Tongue (tissue), 2 donors: ENCODE results near the gene CDIPT. TPM values are rescaled to one million over a fixed set of nuclear protein-coding genes. Genes with fewer than 3 reads are reported as not detected.
"Not testable (repeated sequence)": the region's sequence is repeated elsewhere in the genome, so short reads cannot be mapped to it uniquely, and the experiment has no call there.

Experiments used
- DNase-seq: peaks from one replicate; pipeline ENCODE4 v3.0.0-alpha.2; 2015
- total RNA-seq: library from RNA; depleted of rRNA; stranded (reverse); fragments of >200 nt; gene quantifications from one replicate; pipeline ENCODE4 v1.2.3, GENCODE V29; 2014

The CDIPT gene
- total RNA-seq = 47.5 TPM

GRCh38 chr16:29862884-29863668 is at the start of gene CDIPT:
TSS of gene CDIPT (minus strand) at chr16:29863226. CDS start at chr16:29862857, 369 bp downstream.
- peak; percentile 99 for DNase-seq

- no peak for DNase-seq
Measured at GRCh38 chr16:29912087-29912486, 49.1 kb upstream of the CDIPT start.

GRCh38 chr16:29911676-29912010 is 48.6 kb upstream of the CDIPT start:
- DNase-seq = no peak

GRCh38 chr16:29910819-29911675 is 48.0 kb upstream of the CDIPT start:
- no peak for DNase-seq

- not testable (repeated sequence) for DNase-seq
Measured at GRCh38 chr16:29909851-29910250, 46.8 kb upstream of the CDIPT start.

- no peak for DNase-seq
Measured at GRCh38 chr16:29909391-29909790, 46.4 kb upstream of the CDIPT start.

GRCh38 chr16:29908719-29909220 is 45.7 kb upstream of the CDIPT start:
- DNase-seq = no peak

- no peak for DNase-seq
Measured at GRCh38 chr16:29907973-29908372, 44.9 kb upstream of the CDIPT start.

- no peak for DNase-seq
Measured at GRCh38 chr16:29906520-29907244, 43.7 kb upstream of the CDIPT start.

- no peak for DNase-seq
Measured at GRCh38 chr16:29905668-29906067, 42.6 kb upstream of the CDIPT start.

GRCh38 chr16:29904947-29905346 is 41.9 kb upstream of the CDIPT start:
- DNase-seq = no peak

- DNase-seq = no peak
Measured at GRCh38 chr16:29903590-29903989, 40.6 kb upstream of the CDIPT start.

GRCh38 chr16:29901607-29901945 is 38.5 kb upstream of the CDIPT start:
- no peak for DNase-seq

- no peak for DNase-seq
Measured at GRCh38 chr16:29900888-29901606, 38.0 kb upstream of the CDIPT start.

- DNase-seq = peak; percentile 55
Measured at GRCh38 chr16:29900102-29900887, 37.3 kb upstream of the CDIPT start, which contains the start of gene ASPHD1. TSS of gene ASPHD1 (plus strand) at chr16:29900488. CDS start at chr16:29900972, 484 bp downstream.

- DNase-seq = peak; percentile 84
Measured at GRCh38 chr16:29899516-29900101, 36.6 kb upstream of the CDIPT start, which contains the start of gene SEZ6L2. TSS of gene SEZ6L2 (minus strand) at chr16:29899550. CDS start at chr16:29899019, 531 bp downstream.

GRCh38 chr16:29898804-29899515 is 35.9 kb upstream of the CDIPT start:
- DNase-seq = no peak

GRCh38 chr16:29898135-29898803 is 35.2 kb upstream of the CDIPT start:
- no peak for DNase-seq

GRCh38 chr16:29897333-29897732 is 34.3 kb upstream of the CDIPT start:
- no peak for DNase-seq
